NCI-H2107 treated with DMSO at 0.1 percent for 48 hours (cell line): ENCODE data around the gene ASTN1.

ENCODE experiments used
- DNase-seq: peaks from one replicate; lab custom pipeline; 2025; ENCODE audit not compliant: unreplicated experiment; lab: John Stamatoyannopoulos, UW

Gene ASTN1

DNA sequence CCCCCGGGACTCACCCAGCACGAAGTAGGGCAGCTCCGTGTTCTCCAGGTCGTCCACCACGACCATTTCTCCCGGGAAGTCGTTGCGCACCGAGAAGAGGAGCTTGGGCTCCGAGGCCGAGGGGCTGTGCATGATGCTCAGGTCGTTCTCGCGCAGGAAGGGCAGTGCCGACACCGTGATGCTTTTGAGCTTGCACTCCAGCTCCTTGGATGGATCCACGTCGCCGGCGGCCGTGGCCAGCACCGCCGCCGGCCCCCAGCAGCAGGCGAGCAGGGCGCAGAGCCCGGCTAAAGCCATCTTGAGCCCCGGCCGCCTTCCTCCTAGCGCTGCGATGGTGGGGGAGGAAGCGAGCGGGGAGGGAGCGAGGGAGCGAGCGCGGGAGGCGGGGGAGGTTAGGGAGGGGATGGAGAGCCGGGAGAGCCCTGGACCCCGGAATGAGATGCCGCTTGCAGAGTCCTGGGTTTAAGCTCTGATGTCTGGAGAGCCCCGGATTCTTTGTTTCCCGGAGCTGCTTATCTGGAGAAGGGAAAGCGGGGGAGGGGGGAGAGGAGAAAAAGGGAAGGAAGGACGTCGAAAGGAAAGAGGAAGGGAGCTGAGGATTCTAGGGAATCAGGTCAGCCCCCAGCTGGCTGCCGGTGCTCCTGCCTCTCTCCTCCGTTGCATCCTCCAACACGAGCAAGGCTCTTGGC is at the start of gene ASTN1:
TSS of gene ASTN1 (minus strand) at position 333 of the 689 bp plus-strand sequence. CDS start at position 297, 36 bp downstream.
- DNase-seq: no peak

GRCh38 chr1:177211231-177211630 is 46.7 kb upstream of the ASTN1 start:
- no peak for DNase-seq

DNA sequence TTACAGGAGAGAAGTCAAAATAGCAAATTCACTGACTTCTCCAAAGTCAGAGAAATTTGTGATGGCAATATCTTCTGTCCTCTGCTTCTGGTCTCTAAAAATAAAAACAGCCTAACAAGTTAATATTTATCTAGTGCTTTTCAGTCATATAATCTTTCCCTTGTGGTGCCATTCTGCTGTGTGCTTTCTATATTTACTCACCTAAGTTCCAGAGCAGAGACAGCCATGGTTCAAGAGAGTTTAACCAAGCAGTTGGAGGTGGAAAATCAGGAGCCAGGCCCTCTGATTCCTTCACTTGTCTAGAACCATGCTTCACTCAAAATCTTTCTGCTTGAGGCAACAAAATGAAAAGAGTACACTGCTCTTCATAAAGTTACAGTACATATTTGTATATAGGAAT is 45.6 kb upstream of the ASTN1 start:
- DNase-seq: no peak

DNA sequence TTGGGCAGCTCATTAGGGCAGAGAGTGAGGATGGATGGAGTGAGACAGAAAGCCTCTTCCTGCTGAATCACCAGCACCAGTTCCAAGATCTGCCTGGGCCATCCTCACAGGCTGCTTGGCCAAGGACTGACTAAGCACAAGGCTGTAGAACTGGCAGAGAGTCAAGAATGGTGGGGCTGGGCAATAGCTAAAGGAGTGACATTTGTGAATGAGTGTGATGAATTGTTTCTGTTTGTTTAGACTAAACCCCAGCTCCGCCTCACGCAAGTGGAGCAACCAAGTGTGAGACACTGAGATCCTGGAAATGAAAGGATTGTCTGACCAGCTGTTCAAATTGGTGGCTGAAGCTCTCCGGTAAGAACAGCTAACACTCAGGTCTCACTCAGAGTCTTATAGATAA is 44.8 kb upstream of the ASTN1 start:
- DNase-seq: peak; percentile 69

DNA sequence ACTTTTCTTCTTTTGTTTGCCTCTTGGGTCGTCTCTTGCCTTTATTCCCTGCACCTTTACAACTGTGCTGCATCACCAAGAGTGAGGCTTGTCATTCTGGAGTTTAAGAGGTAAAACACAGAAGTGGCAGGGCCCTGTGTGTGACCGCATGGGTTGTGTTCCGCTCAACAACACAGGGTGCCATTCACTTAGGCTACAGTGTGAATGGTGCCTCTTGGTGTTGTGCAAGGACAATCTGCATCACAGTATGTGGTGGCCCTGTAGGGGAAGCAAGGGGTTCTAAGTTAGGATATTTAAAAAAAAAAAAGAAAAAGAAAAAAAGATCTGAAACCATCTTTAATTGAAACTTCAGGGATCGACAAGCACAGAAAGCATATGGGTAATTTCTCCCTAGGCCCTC is 44.4 kb upstream of the ASTN1 start:
- DNase-seq: no peak

- no peak for DNase-seq
Observed at GRCh38 chr1:177206831-177207355, 42.4 kb upstream of the ASTN1 start.

DNA sequence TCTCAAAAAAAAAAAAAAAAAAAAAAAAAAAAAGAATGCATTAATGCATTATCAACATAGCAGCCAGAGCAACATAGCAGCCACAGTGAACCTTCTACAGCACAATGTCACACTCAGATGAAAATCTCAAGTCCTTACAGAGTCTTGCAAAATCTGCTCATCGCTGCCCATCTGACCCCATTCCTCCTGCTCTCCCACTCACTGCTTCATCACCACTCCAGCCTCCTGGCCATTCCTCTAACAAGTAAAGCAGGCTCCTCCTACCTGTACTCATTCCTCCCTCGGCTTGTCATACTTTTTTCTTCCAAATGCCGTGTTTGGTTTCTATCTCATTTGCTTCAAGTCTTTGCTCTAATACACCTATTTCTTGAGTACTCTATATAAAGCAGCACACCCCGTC is 35.8 kb upstream of the ASTN1 start:
- no peak for DNase-seq

DNA sequence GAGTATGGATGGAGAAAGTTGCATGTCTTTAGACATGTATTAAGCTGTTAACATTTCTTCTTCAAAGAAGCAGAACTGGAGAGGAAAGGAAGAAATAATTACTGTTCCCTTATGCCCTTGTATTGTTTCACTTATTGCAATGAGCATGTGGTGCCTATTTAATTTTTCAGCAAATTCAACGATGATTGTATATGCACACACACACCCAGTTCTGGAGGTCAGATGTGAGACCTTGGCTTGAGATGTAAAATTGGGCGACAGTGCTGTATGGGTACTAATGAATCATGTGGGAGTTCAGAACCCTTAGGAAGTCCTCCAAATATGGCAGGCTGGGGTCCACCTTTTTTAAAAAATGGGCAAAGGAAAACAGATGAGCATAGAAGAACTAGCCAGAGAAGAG is 33.7 kb upstream of the ASTN1 start:
- DNase-seq: no peak

GRCh38 chr1:177190308-177190970 is 25.9 kb upstream of the ASTN1 start:
- DNase-seq: no peak

- no peak for DNase-seq
Observed at GRCh38 chr1:177186639-177187038, 22.1 kb upstream of the ASTN1 start.

DNA sequence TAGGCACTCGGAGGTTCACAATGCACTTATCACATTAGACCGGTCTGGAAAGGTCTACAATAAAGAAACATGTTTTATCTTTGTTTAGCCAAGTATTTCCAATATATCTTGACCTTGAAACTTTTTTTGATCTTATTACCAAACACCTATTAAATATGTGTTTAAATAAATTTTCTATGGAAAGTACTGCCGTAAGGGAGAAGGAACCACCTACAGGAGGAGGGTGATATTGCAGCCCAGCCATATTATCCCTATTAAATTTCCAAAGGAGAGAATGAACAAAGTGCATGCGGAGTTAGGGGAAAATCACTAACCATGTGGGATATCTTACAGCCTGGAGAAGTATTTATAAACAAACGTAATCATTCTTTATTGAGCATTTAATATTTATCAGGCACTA is 20.7 kb upstream of the ASTN1 start:
- no peak for DNase-seq

DNA sequence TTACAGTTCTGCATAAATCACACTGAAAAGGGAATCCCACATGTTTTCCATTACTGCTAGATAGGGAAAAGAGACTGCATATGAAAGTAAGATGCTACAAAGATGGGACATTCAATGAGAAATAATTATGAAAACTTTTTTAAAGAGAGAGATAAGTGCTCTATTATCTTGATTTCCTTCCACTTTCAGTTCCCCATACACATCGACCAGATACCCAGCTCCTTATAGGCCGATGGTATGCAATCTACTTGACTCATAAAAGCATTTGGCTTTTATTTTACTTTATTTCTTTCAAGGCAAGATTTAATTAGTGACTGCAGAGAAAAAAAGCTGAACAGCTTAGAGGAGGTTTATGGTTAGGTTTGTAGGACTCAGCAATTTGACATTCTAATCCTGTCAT is 19.3 kb upstream of the ASTN1 start:
- no peak for DNase-seq

DNA sequence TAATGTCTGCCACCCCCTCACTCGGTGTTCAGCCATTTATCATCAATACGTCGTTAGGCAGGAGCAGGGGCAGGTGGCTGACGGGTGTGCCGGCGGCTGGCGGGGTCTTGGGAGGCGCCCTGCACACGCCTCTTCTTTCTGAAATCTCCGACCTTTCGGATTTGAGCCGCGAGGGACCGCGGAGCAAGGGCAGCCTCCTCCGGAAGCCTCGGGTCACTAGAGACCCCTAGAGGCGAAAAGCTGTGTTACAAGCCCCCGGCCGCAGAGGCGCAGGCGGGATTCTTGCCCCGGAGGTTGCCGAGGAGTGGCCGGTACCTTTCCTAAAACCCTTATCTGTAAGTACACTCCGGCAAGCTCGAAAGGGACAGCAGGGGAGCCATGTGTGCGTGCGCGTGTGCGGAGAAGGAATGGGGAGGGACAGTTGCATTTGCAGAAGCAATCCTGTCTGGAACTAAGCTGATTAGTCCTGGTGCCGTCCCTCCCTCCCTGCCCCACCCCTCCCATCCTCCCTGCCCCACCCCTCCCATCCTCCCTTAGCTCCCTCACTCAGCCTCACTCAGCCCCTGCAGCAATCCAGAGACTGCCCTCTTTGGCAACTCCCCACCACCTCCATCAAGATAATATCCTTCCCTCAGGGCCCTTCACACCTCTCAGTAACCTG is 17.2 kb upstream of the ASTN1 start:
- DNase-seq: peak; percentile 55

DNA sequence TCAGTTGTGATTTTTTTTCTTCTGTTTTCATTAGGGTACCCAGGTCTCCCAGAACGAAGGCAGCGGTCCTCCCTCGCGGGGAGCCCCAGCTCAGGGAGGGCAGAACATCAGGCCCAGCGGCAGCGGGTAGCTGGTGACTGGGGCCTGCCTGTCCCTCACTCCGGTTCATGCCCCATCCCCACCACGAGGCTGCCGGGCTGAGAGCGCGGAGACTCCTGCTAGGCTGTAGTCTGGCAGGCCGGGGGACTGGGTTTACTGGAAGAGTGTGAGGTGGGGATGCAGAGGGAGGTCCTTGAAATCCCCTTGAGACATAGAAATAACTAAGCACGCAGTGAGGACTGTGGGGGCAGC is 16.7 kb upstream of the ASTN1 start:
- DNase-seq: no peak

GRCh38 chr1:177174921-177175634 is 10.6 kb upstream of the ASTN1 start:
- no peak for DNase-seq

DNA sequence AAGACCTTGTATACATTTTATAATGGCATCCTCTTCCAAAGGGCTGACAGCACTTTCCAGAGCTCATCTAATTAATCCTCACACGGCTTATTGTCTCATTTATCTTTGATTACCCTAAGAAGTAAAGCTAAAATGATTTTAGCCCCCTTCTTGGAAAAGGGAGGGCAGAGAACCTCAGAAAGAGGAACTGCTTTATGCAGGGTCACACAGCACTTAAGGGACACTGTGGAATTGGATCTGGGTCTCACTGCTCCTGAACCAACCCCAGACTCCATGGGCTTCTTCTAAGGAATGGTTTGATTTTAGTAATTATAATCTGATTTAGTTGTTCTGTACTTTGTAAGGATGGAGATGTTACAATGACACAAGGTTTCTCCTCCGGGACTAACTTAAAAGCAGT is 9.5 kb upstream of the ASTN1 start:
- no peak for DNase-seq

- DNase-seq: no peak
Observed at GRCh38 chr1:177172866-177173265, 8.4 kb upstream of the ASTN1 start.

DNA sequence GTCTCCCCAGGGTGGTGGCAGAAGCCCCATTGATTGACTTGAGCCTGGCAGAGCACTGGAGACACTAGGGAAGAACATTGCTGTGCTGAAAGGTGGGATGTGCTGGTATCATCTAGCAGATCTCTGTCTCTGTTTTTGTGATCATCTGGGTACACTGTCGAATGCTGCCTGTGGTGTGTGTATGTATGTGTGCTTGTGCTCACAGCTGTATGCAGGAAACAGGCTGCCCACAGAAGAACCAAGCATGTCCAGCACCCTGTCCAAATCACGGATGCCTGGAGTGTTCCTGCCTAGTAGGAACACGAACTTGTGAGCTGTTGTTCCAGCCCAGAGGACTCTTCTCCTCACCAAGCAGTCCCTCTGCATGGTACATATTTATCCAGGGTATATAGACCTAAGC is 7.8 kb upstream of the ASTN1 start:
- DNase-seq: no peak

DNA sequence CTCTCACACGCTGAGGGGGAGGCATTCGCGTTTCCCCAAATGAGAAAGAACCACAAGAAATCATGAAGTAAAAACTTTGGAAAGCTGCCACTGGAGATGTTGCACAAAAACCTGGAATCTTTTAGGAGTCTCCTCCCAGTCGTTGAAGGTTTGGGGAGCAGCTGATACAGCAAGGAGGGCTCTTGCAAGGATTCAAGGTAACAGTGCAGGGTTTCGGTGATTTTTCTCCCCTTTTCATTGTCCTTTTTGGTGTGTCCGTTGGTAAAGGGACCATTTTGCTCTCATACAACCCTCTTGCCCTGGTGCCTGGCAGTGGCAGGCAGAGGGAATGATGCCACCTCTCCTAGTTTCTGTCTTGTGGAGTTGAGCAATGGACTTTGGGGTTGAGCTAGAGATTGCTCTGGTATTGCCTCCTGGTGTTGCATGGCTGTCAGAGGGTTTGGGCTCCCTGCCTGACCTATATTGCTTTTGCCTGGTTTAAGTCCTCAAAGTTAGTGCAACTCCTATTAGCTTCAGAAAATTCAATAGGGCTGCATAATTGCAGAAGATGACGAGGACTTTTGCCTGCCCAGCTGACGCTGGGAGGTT is 7.1 kb upstream of the ASTN1 start:
- no peak for DNase-seq

GRCh38 chr1:177170756-177171535 is 6.4 kb upstream of the ASTN1 start, which contains the start of gene BRINP2:
Gene BRINP2 (plus strand): TSS chr1:177170958. CDS start chr1:177229877, 58,919 bp downstream.
- DNase-seq: peak; percentile 47
